BE2C (cell line): ENCODE measurements around the gene DHRS13.

Experiments
- DNase-seq: peaks from one replicate; pipeline ENCODE4 v3.0.0-alpha.2; 2020
- H3K27me3 ChIP-seq: fragments of 250-450 bp; sonication (Bioruptor Pico); 2 replicates; pipeline ENCODE4 v1.5.1; 2020; ENCODE audit warnings: mild to moderate bottlenecking
- H3K36me3 ChIP-seq: fragments of 250-450 bp; sonication (Bioruptor Pico); 2 replicates; pipeline ENCODE4 v1.5.1; 2020; ENCODE audit warnings: mild to moderate bottlenecking
- H3K4me1 ChIP-seq: fragments of 250-450 bp; sonication (Bioruptor Pico); 2 replicates; pipeline ENCODE4 v1.5.1; 2020
- H3K4me3 ChIP-seq: 2 replicates; pipeline ENCODE4 v1.5.1; 2011; ENCODE audit warnings: low read depth, low read length
- H3K9me3 ChIP-seq: fragments of 250-450 bp; sonication (Bioruptor Pico); 2 replicates; pipeline ENCODE4 v1.5.1; 2020
- CTCF ChIP-seq: IDR thresholded peaks from 2 replicates; pipeline ENCODE4 v1.5.1; 2012; ENCODE audit warnings: mild to moderate bottlenecking, low read depth, low read length

Gene DHRS13

DNA sequence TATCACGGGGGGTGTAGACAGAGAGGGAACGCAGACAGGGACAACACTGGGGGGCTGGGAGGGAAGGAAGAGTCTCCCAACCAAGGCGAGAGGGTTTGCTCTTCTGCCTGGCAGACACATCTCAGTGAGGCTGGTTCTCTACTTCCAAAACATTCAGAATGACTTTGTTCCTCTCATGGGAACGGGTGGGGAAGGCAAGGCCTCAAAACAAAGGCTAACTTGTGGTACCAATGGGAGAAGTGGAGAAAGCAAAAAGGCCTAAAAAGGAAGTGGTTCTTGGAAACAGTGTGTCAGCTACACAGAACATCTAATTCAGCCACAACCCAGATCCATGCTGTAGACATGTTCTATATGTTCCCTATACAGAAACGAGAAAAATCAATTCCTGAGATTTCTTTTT lies 12.9 kb downstream of the DHRS13 start:
- Histone ChIP-seq H3K27me3 (no peaks in the 10 kb centered on the region), H3K4me1 (no peaks in the 10 kb centered on the region), H3K4me3 (no peak overlapping the region), H3K9me3 (no peaks in the 10 kb centered on the region), H3K36me3 (no peaks in the 10 kb centered on the region)
- no peak for TF ChIP-seq CTCF
- no peak for DNase-seq

DNA sequence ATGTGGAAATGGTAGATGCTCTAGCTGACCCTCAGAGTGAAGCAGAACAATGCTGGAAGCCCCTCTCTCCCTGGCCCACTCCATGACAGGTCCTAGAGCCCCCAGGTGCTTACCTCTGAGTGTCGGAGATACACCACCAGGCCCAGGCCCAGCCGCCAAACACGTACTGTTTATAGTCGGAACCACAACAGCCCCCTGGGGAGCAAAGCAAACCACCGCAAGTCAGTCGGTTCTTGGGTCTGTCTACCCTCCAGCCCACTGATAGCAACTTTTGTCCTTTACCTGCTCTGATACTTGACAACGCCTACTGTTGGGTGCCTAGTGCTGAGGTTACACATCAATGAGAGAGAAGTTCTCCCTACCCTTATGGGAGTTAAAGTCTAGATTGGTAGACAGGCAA lies 14.0 kb downstream of the DHRS13 start:
- Histone ChIP-seq H3K9me3 (no peaks in the 10 kb centered on the region), H3K27me3 (no peaks in the 10 kb centered on the region), H3K4me1 (no peaks in the 10 kb centered on the region), H3K36me3 (no peaks in the 10 kb centered on the region), H3K4me3 (no peak overlapping the region)
- no peak for TF ChIP-seq CTCF
- no peak for DNase-seq

- Histone ChIP-seq H3K36me3 (no peaks in the 10 kb centered on the region), H3K4me3 (no peak overlapping the region), H3K4me1 (no peaks in the 10 kb centered on the region), H3K27me3 (no peaks in the 10 kb centered on the region), H3K9me3 (no peaks in the 10 kb centered on the region)
- TF ChIP-seq CTCF, result no peak
- DNase-seq, result no peak
These were observed 14.9 kb downstream of the DHRS13 start for GRCh38 chr17:28887871-28888471.

DNA sequence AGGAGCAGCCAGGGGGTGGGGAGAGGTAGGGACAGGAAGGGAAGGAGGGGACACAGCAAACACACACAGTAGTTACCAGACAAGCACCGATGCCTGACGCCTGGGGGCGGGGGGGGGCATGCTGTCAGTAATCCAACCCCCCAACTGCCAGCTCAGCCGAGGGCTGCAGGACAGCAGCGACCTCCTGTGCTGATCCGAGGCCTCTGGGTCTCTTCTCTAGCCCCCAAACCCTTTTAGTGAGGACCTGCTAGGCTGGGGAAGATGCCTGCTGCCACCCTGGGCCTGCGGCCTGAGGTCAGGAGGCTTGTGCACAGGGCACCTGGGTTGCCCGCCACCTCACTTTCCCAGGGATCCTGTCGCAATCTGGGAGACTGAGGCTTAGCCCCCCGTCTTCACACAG lies 16.9 kb downstream of the DHRS13 start:
- Histone ChIP-seq H3K4me3 (no peak overlapping the region), H3K9me3 (no peaks in the 10 kb centered on the region), H3K4me1 (no peaks in the 10 kb centered on the region), H3K36me3 (no peaks in the 10 kb centered on the region), H3K27me3 (no peaks in the 10 kb centered on the region)
- no peak for TF ChIP-seq CTCF
- DNase-seq, result no peak

DNA sequence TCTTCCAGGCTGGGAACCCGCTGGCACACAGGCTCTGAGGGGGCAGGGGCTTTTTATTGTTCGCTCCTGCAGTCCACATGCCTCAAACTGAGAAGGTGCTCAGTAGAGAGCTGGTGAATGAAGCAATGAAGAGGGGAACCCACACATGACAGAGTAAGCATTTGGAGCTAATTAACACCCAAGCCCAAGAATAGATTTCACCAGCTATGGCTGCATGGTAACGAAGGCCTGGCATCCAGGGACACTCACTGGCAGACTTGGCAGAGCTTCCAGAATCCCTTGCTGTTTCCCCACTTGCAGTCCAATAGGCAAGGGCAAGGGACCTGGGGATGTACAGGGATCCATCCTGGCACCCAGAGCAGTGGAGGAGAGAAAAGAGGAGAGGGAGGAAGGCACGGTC lies 17.5 kb downstream of the DHRS13 start:
- Histone ChIP-seq H3K27me3 (no peaks in the 10 kb centered on the region), H3K4me1 (no peaks in the 10 kb centered on the region), H3K4me3 (no peak overlapping the region), H3K9me3 (no peaks in the 10 kb centered on the region), H3K36me3 (no peaks in the 10 kb centered on the region)
- DNase-seq, result no peak
- no peak for TF ChIP-seq CTCF

DNA sequence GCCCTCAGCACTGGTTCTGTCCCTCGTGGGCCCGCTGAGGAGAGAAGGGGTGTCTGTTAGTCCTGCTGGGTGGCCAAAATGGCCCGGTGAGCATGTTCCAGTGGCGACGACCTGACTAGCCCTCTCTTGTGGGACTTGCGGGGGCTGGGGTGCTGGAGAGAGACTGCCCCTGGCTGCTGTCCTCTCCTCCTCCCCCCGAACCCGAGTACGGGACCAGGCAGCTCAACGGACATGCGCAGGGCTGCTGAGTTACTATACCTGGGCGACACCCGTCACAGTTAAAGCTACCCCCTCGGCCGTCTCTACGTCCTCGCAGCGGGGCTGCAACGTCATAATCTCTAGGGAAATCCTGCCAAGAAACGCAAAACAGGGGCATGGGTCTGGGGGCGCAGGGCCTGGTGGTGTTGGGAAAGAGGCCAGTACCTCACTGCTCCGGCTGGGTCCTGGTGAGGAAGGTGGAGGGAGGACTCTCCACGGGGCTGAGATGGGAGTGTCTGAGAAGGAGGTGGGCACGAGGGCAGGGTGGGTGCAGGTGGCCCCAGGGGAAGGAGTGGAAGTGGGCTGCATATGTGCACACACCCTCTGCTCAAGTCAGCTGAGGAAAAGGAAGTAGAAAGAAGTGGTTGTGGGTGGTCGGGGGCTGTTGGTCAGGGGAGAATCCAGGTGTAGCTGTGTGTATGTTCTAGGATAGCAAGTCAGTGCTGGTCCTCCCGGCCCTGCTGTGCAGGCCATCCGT lies 18.7 kb downstream of the DHRS13 start:
- Histone ChIP-seq H3K36me3 (no peaks in the 10 kb centered on the region), H3K27me3 (no peaks in the 10 kb centered on the region), H3K9me3 (no peaks in the 10 kb centered on the region), H3K4me1 (no peaks in the 10 kb centered on the region), H3K4me3 (no peak overlapping the region)
- no peak for TF ChIP-seq CTCF
- no peak for DNase-seq
